Ramos (cell line): Measurements from ENCODE around the gene TMSB10.
"Not testable (repeated sequence)": the region's sequence is repeated elsewhere in the genome, so short reads cannot be mapped to it uniquely, and the experiment has no call there.

Experiments used
- in situ Hi-C: fragments of 300-500 bp; cut with MboI; formaldehyde crosslinking; loops from one replicate; pipeline ENCODE4 v1.14.3; 2022; ENCODE audit warnings: low sequenced_read_pairs; ENCODE audit not compliant: unreplicated experiment

Gene TMSB10

DNA sequence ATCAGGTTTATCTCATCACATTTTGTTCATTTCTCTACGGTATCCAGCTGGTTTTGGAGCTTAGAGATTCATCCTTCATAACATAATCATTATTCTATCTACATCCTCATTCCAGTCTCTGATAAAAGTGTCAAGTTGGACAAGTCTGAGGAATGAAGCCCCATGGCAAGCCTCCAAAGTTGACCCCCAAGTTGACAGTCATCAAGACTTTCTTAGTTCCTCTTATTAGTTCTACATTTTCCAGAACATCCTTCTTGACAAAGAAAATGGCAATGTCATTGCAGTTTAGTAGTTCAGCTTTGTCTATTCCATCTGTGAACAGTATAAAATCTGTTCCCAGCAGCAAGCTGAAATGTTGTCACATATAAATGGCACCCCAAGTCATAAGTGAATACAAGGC lies 4.5 kb upstream of the TMSB10 start:
- in situ Hi-C loops: no loop called here

DNA sequence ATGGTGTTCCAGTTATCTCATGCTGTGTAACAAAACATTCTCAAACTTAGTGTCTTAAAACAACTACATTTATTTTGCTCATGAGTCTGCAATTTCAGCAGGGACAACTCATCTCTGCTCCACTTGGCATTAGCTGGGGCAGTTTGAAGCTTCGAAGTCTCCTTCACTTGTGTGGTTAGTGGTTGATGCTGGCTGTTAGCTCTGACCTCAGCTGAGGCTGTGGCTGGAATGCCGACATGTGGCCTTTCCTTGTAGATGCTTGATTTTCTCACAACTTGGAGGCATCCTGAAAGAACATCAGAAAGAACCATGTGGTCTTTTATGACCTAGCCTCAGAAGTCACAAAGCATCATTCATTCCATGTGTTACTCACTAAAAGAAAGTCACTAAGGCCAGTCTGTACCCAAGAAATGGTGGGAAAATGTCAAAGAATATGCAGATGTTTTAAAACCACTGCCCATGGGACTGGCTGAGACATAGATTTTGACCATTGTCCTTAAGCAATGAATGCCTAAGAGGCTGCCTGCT lies 3.8 kb upstream of the TMSB10 start:
- in situ Hi-C loops: no loop called here

DNA sequence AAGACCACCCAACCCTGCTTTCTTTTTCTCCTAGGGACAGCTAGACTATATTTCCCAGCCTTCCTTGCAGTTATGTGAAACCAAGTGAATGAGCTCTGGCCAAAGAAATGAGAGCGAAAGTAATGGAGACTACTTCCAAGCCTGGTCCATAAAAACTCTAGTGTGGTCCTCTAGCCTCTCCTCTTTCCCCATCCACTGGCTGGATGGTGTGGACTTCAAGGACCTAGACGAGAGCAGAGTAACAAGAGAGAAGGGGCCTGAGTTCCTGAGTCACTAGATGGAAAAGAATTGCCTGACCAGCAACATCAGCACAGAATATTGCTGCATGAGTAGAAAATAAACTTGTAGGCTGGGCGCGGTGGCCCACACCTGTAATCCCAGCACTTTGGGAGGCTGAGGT lies 2.9 kb upstream of the TMSB10 start:
- in situ Hi-C loops: no loop called here

DNA sequence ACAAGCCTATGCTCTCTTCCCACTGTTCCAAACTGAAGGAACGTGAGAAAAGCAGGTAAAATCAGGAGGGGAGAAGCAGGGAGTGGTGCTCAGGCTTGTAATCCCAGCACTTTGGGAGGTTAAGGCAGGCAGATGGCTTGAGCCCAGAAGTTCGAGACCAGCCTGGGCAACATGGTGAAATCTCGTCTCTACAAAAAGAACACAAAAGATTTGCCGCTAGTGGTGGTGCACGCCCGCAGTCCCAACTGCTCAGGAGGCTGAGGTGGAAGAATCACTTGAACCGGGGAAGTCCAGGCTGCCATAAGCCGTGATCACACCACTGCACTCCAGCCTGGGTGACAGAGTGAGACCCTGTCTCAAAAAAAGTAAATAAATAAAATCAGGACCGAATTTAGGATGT lies 1.3 kb upstream of the TMSB10 start:
- in situ Hi-C loops: no loop called here

DNA sequence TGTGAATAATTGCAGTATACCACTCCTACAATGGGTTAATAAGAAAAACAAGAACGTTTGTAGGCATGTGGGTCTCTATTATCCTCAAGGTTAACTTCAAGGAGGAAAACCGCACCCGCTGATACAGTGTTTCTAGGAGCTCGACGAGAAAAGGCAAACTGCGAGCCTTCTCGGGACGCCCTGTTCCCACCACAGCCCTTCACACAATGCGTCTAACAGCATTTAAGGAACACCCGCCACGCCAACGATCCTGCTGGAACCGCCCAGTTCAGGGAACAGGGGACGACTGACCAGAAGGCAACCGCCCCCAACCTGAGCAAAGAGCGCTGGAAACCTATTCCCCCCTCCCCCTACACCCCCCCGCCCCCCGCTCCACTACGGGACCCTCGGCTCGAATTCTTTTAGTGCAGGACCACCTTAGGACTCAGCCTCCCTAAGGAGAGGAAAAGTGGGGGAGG lies 710 bp upstream of the TMSB10 start:
- in situ Hi-C loops: no loop called here

DNA sequence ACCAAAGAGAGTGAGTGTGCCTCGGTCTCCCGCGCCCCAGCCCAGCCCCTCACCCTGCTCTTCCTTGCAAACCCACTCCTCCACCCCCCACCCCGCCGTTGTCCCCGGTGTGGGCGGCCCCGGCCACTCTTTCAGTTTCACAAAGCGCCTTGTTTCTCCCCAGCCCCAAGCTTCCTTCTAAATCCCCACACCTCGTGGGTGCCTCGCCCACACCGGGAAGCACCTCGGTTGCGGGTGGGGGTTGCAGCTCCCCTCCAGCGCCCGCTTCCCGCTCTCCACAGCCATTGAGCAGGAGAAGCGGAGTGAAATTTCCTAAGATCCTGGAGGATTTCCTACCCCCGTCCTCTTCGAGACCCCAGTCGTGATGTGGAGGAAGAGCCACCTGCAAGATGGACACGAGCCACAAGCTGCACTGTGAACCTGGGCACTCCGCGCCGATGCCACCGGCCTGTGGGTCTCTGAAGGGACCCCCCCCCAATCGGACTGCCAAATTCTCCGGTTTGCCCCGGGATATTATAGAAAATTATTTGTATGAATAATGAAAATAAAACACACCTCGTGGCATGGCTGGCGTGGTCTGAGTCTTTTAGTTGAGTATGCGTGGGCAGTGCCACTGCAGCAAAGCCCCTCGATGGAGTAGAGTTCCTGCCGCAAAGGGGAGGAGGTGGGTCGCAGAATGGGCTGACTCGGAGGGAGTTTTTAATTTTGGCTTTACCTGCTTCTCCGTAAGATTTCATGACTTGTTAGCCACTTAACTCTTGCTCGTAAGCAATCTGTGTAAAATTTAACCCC lies 848 bp downstream of the TMSB10 start:
- in situ Hi-C loops: no loop called here

DNA sequence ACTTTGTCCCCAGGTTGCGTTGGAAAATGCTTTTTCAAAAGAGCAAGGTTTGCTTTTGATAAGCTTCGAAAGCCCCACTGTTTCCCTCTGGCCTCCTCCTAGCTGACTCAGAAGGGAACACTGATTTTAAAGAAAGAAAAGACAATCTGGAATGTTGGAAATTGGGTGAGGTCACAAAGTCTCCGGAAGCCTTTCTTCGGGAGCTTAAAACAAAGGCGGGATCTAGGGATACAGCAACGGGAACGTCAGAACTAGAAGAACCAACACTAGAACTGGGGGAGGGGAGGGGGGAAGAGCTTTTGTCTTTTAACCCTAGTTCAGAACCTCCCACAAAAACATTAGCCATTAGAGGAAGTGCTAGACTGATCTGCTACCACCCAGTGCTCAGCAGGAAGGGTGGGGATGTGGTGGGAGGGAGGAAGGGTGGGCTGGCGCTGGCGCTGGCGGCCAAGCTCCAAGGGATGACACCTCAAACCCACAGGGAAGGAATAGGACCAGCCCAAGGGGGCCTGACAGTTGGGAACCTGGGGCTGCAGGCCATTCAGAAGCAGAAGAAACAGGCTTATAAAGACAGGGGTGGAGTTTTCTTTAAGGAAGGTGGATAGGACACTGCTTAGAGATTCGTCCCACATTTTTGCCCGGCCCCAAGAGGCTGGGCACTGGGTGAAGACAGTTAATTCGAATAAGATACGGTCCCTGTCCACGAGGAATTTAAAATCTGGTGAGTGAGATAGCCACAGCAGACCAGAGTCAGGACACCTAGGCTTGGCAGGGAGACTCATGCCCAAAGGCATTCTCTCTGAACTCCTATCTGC lies 1.7 kb downstream of the TMSB10 start:
- in situ Hi-C loops: no loop called here

DNA sequence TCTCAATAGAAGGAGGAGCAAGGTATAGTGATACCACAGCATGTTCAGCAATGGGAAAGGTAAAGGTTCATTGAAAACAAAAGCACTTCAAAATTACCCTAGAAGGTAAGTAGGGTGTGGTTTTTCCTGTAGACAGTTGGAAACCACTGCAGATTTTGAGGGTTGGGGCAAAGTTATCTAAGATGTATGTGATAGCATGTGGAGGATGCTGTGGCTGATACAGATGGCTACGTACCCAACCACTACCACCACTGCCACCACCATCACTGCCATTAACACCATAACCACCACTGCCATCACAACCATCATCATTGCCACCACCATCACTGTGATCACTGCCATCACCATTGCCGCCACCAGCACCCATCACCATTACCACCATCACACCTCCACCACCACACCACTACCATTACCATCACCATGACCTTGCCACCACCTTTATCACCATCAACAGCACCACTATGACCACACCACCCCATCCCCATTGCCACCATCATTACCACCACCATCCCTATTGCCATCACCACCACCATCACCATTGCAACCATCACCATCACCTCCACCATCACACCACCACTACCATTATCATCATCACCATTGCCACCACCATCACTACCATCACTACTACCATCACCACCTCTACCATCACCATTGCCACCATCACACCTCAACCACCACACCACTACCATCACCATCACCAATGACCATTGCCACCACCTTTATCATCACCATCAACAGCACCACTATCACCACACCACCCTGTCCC lies 3.7 kb downstream of the TMSB10 start:
- in situ Hi-C loops: no loop called here

DNA sequence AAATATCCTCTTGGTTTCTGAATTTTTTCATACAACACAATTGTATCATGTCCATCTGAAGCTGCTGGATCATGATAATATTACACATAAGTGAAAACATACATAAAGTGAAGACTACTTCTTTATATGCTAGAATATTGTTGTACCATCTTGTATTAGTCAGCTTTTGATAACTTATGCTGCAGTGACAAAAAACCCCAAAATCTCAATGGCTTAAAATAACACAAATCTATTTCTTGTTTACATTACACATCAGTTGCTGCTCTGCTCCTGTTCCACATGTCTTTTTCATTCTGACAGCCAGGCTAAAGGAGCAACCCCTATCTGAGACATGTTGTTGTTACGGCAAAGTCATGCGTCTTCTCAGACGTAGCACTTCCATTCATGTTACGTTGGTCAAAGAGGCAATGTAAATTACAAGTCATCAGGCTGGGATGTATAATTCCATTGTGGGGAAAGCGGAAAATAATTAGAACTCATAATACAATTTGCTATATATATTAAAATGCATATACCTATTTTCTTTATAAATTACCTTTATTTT lies 5.8 kb downstream of the TMSB10 start:
- in situ Hi-C loops: no loop called here

DNA sequence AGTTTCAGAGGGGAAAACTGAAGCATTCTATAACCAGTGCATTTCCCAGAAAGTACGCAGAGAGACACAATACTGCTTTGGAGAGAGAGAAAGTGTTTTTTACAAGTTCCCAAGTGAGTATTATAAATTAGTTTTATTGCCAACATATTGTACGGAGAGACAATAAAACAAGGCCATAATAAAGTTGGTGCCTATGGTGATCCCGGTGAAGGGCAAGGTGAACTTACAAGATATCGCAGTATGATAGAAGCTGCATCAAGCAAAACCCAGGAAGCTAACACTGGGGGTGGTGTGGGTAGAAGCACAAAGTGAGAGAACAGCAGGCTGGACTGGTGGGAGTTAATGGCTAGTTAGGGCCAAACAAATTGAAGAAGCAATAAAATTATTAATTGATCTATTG lies 7.5 kb downstream of the TMSB10 start:
- in situ Hi-C loops: no loop called here

DNA sequence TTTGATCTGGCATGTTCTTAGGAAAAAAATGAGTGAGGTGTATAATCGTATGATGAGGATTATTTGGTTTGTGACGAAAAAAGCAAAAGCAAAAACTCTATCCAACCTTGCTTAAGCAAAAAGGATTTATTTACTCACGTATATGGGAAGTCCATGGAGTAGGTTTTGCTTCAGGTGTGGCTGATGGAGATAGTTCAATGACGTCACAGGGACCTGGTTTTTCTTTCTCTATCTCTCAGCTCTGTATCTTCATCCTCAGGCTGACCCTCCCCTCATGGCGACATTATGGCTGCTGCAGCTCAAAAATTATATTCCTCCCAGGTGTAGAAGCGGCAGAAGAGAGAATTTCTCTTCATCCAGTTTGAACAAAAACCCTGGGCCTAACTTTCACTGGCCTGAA lies 8.9 kb downstream of the TMSB10 start:
- in situ Hi-C loops: no loop called here

DNA sequence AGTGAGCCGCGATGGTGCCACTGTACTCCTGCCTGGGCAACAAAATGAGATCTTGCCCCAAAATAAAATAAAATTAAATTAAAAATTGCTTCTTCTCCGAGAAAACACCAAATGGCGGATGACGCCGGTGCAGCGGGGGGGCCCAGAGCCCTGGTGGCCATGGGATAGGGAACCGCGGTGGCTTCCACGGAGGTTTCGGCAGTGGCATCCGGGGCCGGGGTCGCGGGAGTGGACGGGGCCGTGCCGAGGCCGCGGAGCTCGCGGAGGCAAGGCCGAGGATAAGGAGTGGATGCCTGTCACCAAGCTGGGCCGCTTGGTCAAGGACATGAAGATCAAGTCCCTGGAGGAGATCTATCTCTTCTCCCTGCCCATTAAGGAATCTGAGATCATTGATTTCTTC lies 10.2 kb downstream of the TMSB10 start:
- in situ Hi-C loops: not testable (repeated sequence)

DNA sequence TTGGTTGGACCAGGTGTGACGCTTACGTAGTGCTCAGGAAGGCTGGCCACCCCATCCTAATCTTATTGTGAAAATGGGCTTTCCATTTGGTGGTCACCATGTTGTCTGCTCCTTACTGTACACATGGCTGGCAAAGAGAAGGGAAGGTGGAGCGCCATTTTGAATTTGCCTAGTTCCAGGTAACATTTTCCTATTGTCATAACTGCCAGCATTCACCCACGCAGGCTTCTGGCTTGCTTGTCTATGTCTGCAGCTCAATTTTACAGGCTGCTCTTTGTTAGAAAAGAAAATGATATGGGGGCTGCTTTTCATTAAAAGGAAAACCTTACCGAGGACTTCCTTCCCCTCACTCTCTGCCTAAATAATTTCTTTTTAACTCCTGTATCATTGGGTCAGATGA lies 12.4 kb downstream of the TMSB10 start:
- in situ Hi-C loops: not testable (repeated sequence)

DNA sequence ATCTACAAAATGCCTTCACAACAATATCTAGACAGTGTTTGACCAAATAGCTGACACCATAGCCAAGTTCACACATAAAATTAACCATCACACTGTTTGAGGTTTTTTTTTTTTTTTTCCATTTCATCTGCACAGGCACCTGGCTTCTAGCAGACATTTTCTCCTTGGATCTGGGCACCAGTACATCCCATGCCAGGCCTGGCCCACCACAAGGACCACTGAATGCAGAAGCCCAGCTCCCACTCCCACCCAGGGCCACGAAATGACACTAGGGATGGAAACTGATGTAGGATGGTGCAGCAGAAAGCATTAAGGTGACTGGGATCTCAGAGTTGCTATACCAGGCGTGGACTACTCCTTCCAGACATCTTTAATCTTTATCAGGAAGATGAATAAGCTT lies 13.0 kb downstream of the TMSB10 start:
- in situ Hi-C loops: no loop called here

DNA sequence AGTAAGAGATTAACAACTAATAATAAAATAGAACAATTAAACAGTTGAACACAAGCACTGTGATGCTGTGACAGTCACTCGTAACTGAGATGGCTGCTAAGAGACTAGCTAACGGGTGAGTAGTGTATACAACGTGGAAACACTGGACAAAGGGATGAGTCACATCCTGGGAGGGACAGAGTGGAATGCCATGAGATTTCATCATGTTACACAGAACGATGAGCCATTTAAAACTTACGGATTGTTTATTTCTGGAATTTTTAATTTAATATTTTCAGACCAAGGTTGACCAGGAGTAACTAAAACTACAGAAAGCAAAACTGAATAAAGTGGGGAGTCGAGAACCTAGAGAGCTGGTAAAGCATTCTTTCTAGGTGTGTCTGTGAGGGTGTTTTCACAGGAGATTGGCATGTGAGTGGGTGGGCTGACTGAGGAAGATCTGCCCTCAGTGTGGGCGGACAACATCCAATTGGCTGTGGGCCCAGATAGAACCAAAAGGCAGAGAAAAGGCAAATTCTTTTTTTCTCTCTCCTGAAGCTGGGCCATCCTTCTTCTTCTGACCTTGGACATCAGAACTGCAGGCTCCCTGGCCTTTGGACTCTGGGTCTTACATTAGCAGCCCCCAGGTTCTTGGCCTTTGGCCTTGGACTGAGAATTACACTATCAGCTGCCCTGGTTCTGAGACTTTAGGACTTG lies 14.6 kb downstream of the TMSB10 start:
- in situ Hi-C loops: loop anchor here (10.0 kb wide), 1 partner anchor 375 kb away; no protein-coding TSS in a partner anchor

DNA sequence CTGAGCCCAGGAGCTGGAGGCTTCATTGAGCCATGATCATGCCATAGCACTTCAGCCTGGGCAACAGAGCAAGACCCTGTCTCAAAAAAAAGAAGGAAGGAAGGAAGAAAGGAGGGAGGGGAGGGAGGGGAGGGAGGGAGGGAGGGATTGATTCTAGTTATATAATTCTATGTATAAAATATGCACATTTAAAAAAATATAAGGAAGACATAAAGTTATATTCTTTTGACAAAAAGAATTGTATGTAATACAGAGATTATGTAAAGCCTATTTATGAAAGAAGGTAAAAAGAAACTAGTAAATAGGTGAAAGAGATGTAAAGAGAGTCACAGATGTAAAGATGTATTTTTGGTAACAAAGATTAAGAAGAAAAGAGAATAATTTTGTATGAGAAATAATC lies 17.6 kb downstream of the TMSB10 start:
- in situ Hi-C loops: loop anchor here (10.0 kb wide), 1 partner anchor 372 kb away; no protein-coding TSS in a partner anchor

DNA sequence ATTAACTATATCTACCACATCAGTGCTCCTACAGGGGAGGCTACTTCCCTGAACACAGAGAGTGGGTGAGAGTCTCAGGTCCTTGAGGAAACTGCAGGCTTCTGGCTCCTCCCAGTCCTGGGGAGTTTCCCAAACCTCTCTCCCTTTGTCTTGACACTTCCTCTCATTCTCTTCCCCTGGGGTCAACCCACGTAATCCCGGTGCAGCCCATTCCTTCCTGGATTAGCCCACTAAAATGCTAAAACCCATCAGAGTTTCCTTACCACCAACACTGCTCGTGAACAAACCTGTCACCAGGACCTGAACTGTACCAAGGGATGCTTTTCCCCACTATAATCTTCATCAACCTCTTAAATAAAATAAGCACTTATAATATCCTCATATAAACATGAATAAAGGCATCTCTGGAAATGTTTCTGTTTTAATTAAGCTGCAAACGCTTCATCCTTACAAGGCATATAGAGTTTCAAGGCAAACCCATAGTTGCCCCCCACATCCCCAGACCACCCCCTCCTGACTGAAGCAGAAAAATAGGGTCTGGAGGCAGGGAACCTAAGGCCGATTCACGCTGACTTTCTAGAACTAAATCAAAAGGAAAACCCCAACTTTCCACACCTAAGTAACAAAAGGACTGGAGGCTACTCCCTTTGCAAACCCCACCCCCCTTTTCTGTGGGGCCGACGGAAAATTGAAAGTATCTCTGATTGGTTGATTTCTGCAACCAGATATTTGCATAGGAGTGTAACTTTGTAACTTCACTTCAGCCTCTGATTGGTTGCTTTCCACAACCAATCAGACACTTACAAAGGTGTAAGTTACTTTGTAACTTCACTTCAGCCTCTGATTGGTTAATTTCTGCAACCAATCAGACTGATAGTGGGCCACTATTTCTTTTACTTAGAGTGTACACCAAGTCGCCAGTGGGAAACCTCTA lies 19.0 kb downstream of the TMSB10 start:
- in situ Hi-C loops: loop anchor here (10.0 kb wide), 1 partner anchor 370 kb away; no protein-coding TSS in a partner anchor

DNA sequence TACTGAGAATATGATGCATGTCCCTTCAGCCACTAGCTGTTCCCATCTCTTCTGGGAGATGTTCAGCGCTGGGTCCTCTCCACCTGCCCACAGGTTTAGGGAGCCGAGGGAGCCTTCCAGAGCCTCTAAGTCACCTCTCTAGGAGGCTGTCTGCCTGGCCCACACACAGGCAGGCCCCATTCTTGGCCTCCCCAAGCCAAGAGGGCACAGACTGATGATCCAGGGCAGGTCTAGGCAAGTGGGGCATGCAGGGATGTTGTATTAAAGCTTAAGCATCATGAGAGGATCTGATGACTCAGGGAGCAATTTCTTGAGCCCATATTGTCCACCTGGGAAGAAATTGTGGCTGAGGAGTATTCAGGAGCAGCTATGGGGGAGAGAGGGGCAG lies 19.9 kb downstream of the TMSB10 start:
- in situ Hi-C loops: loop anchor here (10.0 kb wide), 1 partner anchor 369 kb away; no protein-coding TSS in a partner anchor
